Spleen (tissue), 11 donors: ENCODE measurements around the gene DZANK1. TPM values are rescaled to one million over a fixed set of nuclear protein-coding genes. Genes with fewer than 3 reads are reported as not detected.
"Not testable (repeated sequence)": the region's sequence is repeated elsewhere in the genome, so short reads cannot be mapped to it uniquely, and the experiment has no call there.

Experiments
- DNase-seq: peaks from one replicate; pipeline ENCODE4 v3.0.0-alpha.2; 2020
- H3K27ac ChIP-seq, 8 donors: fragments of 200-600 bp; sonication (generic) in 7 of 8; 1 replicate in 4 of 8; 2 replicates in 4 of 8; pipeline versions ENCODE4 v1.5.0 to v1.8.0; 2016 to 2021; ENCODE audit warnings: inconsistent platforms in 4 of 8, mild to moderate bottlenecking in 4 of 8, moderate library complexity in 1 of 8
- H3K27me3 ChIP-seq, 7 donors: fragments of 200-600 bp; sonication (generic) in 6 of 7; replicated peaks in 1 of 7; 1 replicate in 4 of 7; 2 replicates in 3 of 7; pipeline versions ENCODE4 v1.5.0 to v1.8.0; 2016 to 2021; ENCODE audit warnings: inconsistent platforms in 3 of 7, mild to moderate bottlenecking in 1 of 7
- H3K36me3 ChIP-seq, 6 donors: fragments of 200-600 bp; sonication (generic) in 5 of 6; 1 replicate in 4 of 6; 2 replicates in 2 of 6; pipeline versions ENCODE4 v1.5.0 to v1.8.0; 2016 to 2021; ENCODE audit warnings: inconsistent platforms in 2 of 6
- H3K4me1 ChIP-seq, 6 donors: fragments of 200-600 bp; sonication (generic) in 5 of 6; 1 replicate in 3 of 6; 2 replicates in 3 of 6; pipeline versions ENCODE4 v1.5.0 to v1.8.0; 2016 to 2021; ENCODE audit warnings: inconsistent platforms in 3 of 6
- H3K4me3 ChIP-seq, 8 donors: fragments of 200-600 bp; sonication (generic) in 7 of 8; 1 replicate in 4 of 8; 2 replicates in 4 of 8; pipeline versions ENCODE4 v1.5.0 to v1.8.0; 2016 to 2021; ENCODE audit warnings: inconsistent platforms in 4 of 8, mild to moderate bottlenecking in 4 of 8, moderate library complexity in 2 of 8
- H3K9me3 ChIP-seq, 8 donors: fragments of 200-600 bp; sonication (generic) in 7 of 8; 1 replicate in 4 of 8; 2 replicates in 4 of 8; pipeline versions ENCODE4 v1.5.0 to v1.8.0; 2016 to 2021; ENCODE audit warnings: inconsistent platforms in 4 of 8
- CTCF ChIP-seq, 11 experiments: fragments of 200-600 bp in 7 of 11; fragments of 450-650 bp in 4 of 11; sonication (generic) in 4 of 11; IDR thresholded peaks in 8 of 11; conservative IDR thresholded peaks in 3 of 11; 1 replicate in 7 of 11; 2 replicates in 4 of 11; pipeline versions ENCODE4 v1.4.0 to v1.8.0; 2016 to 2021; ENCODE audit warnings: antibody characterized with exemption in 11 of 11, inconsistent platforms in 4 of 11, mild to moderate bottlenecking in 1 of 11
- POLR2A ChIP-seq, 3 donors: fragments of 450-650 bp; IDR thresholded peaks; one replicate each; pipeline ENCODE4 v1.5.1; 2017; ENCODE audit warnings: antibody characterized with exemption in 3 of 3, mild to moderate bottlenecking in 1 of 3
- POLR2AphosphoS5 ChIP-seq, 3 donors: sonication (generic); formaldehyde crosslinking; IDR thresholded peaks; one replicate each; pipeline ENCODE4 v1.5.1; 2017; ENCODE audit warnings: antibody characterized with exemption in 3 of 3
- WGBS, 5 donors: extraction: QIAGEN DNeasy Blood & Tissue Kit in 3 of 5; methylation state at CpG; one replicate each; pipeline versions ENCODE4 v1.1.5 to v1.1.7; 2013 to 2018; 5-methylcytosine and 5-hydroxymethylcytosine counted together
- intact Hi-C: fragments of 100-400 bp; cut with DNase I; formaldehyde crosslinking; loops from one replicate; pipeline ENCODE4 v1.15.0; 2023; ENCODE audit warnings: low total_unique reads
- microRNA-seq, 3 donors: library from miRNA; unstranded; fragments of <30 nt; microRNA quantifications; one replicate each; pipeline versions ENCODE4 to v1.1.0, GENCODE V29; 2019 to 2020
- polyA plus RNA-seq, 3 donors: library from polyadenylated mRNA; stranded (reverse); fragments of 200-250 nt; gene quantifications; one replicate each; pipeline ENCODE4 v1.2.1, GENCODE V29; 2013
- small RNA-seq, 4 donors: library from RNA; depleted of rRNA; stranded (forward); fragments of <200 nt; gene quantifications; one replicate each; pipeline ENCODE3, GENCODE V24; 2016
- total RNA-seq, 7 donors: library from RNA; depleted of rRNA in 3 of 7; stranded (reverse); fragments of >200 nt in 3 of 7; fragmentation: NEBNext Ultra II Directional in 4 of 7; extraction: Animal tissue kit (Norgen Biotek cat#: 25700) in 4 of 7; gene quantifications; one replicate each; pipeline versions ENCODE4 v1.1.0 to v1.2.1, GENCODE V29; 2016 to 2021
- donor health status: healthy with polysubstance abuse.
- donor health status: DM: no; HTN: no; CAD: no; lungs with moderate emphysema.
- donor health status: DM: no; HTN: no; CAD: no.
- donor health status: Bipolar disorder and iron deficiency.
- donor health status: healthy.
- donor health status: DM: no; HTN: no; CAD: no.
- donor health status: DM: yes; HTN: yes; CAD: no.

The DZANK1 gene
- total and polyA plus RNA-seq, 10 donors: 1.4 to 4.1 (median 2.2) TPM

- no peak overlapping the region for H3K4me3 ChIP-seq
- 83 to 100% (median 86%) methylated on average over 1 of the region's 1 CpG for WGBS, 5 donors
- no peak for DNase-seq
Observed at GRCh38 chr20:18361678-18362077, 105.2 kb downstream of the DZANK1 start.

GRCh38 chr20:18360635-18361034 is 106.2 kb downstream of the DZANK1 start:
- DNase-seq: no peak
- H3K36me3 ChIP-seq: no peaks in the 10 kb centered on the region
- 0 to 25% (median 23%) methylated on average over 1 of the region's 1 CpG for WGBS, 5 donors
- intact Hi-C loops: no loop called here
- H3K4me1 ChIP-seq: no peaks in the 10 kb centered on the region
- H3K4me3 ChIP-seq: no peak overlapping the region
- TF ChIP-seq POLR2A (IDR thresholded peaks at IDR 0.05) (no peak), CTCF (IDR thresholded peaks at IDR 0.05 in 8 of 11, conservative IDR thresholded peaks at IDR 0.05 in 3 of 11) (no peak), POLR2AphosphoS5 (IDR thresholded peaks at IDR 0.05) (no peak)
- no peaks in the 10 kb centered on the region for H3K27me3 ChIP-seq
- H3K9me3 ChIP-seq: no peaks in the 10 kb centered on the region
- H3K27ac ChIP-seq: no peak overlapping the region

More at GRCh38 chr20:18361678-18362077, 105.2 kb downstream of the DZANK1 start:
- Histone ChIP-seq H3K36me3 (no peaks in the 10 kb centered on the region), H3K27ac (no peak overlapping the region), H3K9me3 (no peaks in the 10 kb centered on the region), H3K27me3 (no peaks in the 10 kb centered on the region), H3K4me1 (no peaks in the 10 kb centered on the region)
- intact Hi-C loops: no loop called here
- TF ChIP-seq POLR2A (IDR thresholded peaks at IDR 0.05) (no peak), POLR2AphosphoS5 (IDR thresholded peaks at IDR 0.05) (no peak), CTCF (IDR thresholded peaks at IDR 0.05 in 8 of 11, conservative IDR thresholded peaks at IDR 0.05 in 3 of 11) (no peak)

GRCh38 chr20:18359854-18360253 is 107.0 kb downstream of the DZANK1 start:
- DNase-seq: no peak
- Histone ChIP-seq H3K36me3 (no peaks in the 10 kb centered on the region), H3K4me3 (no peak overlapping the region), H3K9me3 (peaks cover 0 to 5% (median 0%) of the 10 kb centered on the region in 8 donors), H3K27ac (no peak overlapping the region), H3K27me3 (no peaks in the 10 kb centered on the region), H3K4me1 (no peaks in the 10 kb centered on the region)
- TF ChIP-seq POLR2AphosphoS5 (IDR thresholded peaks at IDR 0.05) (no peak), POLR2A (IDR thresholded peaks at IDR 0.05) (no peak)
- intact Hi-C loops: no loop called here
- 94 to 100% (median 100%) methylated on average over 1 of the region's 1 CpG for WGBS, 5 donors

- H3K27me3 ChIP-seq: peaks cover 0 to 31% (median 0%) of the 10 kb centered on the region in 7 donors
- H3K36me3 ChIP-seq, H3K9me3 ChIP-seq, H3K4me3 ChIP-seq, H3K27ac ChIP-seq, intact Hi-C loops, DNase-seq, H3K4me1 ChIP-seq: not testable (repeated sequence)
- WGBS, 5 donors: 55 to 65% (median 60%) methylated on average over 3 of the region's 3 CpGs
Observed at GRCh38 chr20:18349749-18350148, 117.1 kb downstream of the DZANK1 start.

Small RNAs within 50 kb of the gene (microRNA-seq; reads per million reads assigned to microRNA genes)
- 0.57 to 1.8 (median 1.1) reads per million in 3 donors for gene MIR3192

Small RNAs within 50 kb of the gene (small RNA-seq; reads per million reads assigned to genes)
- 0 reads per million in 4 donors for gene MIR3192
- gene RNA5SP476: 0 to 0.06 (median 0) reads per million in 4 donors

Other genes with a start within 250 kb of the DZANK1 start
- gene ZNF133, start 178.5 kb downstream of the DZANK1 start, total RNA-seq: 10 to 100 TPM in 6 of 7 donors, 1 to 10 TPM in 1; 9.5 to 16.9 (median 15.0) TPM
- gene ZNF133, start 178.5 kb downstream of the DZANK1 start, polyA plus RNA-seq: 10 to 100 TPM in 2 of 3 donors, 1 to 10 TPM in 1; 8.7 to 15.6 (median 12.2) TPM
- gene POLR3F, start 360 bp upstream of the DZANK1 start, total RNA-seq: 10 to 100 TPM in 1 of 7 donors, 1 to 10 TPM in 6; 6.9 to 12.0 (median 7.4) TPM
- 1 to 10 TPM; 6.7 to 9.5 (median 8.2) TPM for gene POLR3F, start 360 bp upstream of the DZANK1 start, polyA plus RNA-seq
- 10 to 100 TPM in 5 of 7 donors, 1 to 10 TPM in 2; 7.3 to 13.4 (median 10.9) TPM for gene RBBP9, start 30.2 kb upstream of the DZANK1 start, total RNA-seq
- 1 to 10 TPM; 2.8 to 5.5 (median 4.1) TPM for gene RBBP9, start 30.2 kb upstream of the DZANK1 start, polyA plus RNA-seq
- 10 to 100 TPM; 42.8 to 67.5 (median 56.9) TPM for gene SEC23B, start 40.9 kb upstream of the DZANK1 start, total RNA-seq
- gene SEC23B, start 40.9 kb upstream of the DZANK1 start, polyA plus RNA-seq: 10 to 100 TPM in 2 of 3 donors, 1 to 10 TPM in 1; 7.2 to 16.1 (median 10.0) TPM
- gene SMIM26, start 100.4 kb upstream of the DZANK1 start, total RNA-seq: 100 to 1,000 TPM in 1 of 7 donors, 10 to 100 TPM in 6; 36.5 to 104 (median 47.7) TPM
- 100 to 1,000 TPM; 116 to 127 (median 126) TPM for gene SMIM26, start 100.4 kb upstream of the DZANK1 start, polyA plus RNA-seq
- 10 to 100 TPM; 18.3 to 29.7 (median 24.6) TPM for gene DTD1, start 121.0 kb upstream of the DZANK1 start, total RNA-seq
- 10 to 100 TPM; 17.4 to 22.8 (median 21.8) TPM for gene DTD1, start 121.0 kb upstream of the DZANK1 start, polyA plus RNA-seq